Parathyroid adenoma (tissue), 2 donors: Measurements from ENCODE around the gene MAML2.

Experiments
- H2AFZ ChIP-seq: fragments of 300-600 bp; sonication (generic); one replicate; pipeline ENCODE4 v1.7.0; 2017; ENCODE audit warnings: antibody characterized with exemption, mild to moderate bottlenecking
- H3K27ac ChIP-seq: fragments of 300-600 bp; sonication (generic); one replicate; pipeline ENCODE4 v1.7.0; 2017
- H3K27me3 ChIP-seq: fragments of 300-600 bp; sonication (generic); one replicate; pipeline ENCODE4 v1.7.0; 2017; ENCODE audit warnings: low read length; ENCODE audit not compliant: control insufficient read depth, insufficient read depth
- H3K36me3 ChIP-seq: fragments of 300-600 bp; sonication (generic); one replicate; pipeline ENCODE4 v1.7.0; 2017; ENCODE audit warnings: low read length; ENCODE audit not compliant: control insufficient read depth, insufficient read depth
- H3K4me1 ChIP-seq: fragments of 300-600 bp; sonication (generic); one replicate; pipeline ENCODE4 v1.7.0; 2017; ENCODE audit warnings: control low read depth
- H3K4me2 ChIP-seq: fragments of 300-600 bp; sonication (generic); one replicate; pipeline ENCODE4 v1.7.0; 2017; ENCODE audit warnings: low read length
- H3K4me3 ChIP-seq: fragments of 300-600 bp; sonication (generic); one replicate; pipeline ENCODE4 v1.7.0; 2017; ENCODE audit warnings: low read depth, low read length
- H3K79me2 ChIP-seq: fragments of 300-600 bp; sonication (generic); one replicate; pipeline ENCODE4 v1.7.0; 2017; ENCODE audit warnings: control low read depth
- H3K9ac ChIP-seq: fragments of 300-600 bp; sonication (generic); one replicate; pipeline ENCODE4 v1.7.0; 2017; ENCODE audit warnings: mild to moderate bottlenecking
- H3K9me3 ChIP-seq: fragments of 300-600 bp; sonication (generic); one replicate; pipeline ENCODE4 v1.7.0; 2017; ENCODE audit warnings: low read length; ENCODE audit not compliant: control insufficient read depth
- TF ChIP-seq, protein P1 (sequence below): fragments of 300-600 bp; sonication (generic); IDR thresholded peaks from one replicate; pipeline ENCODE4 v1.7.0; 2017; ENCODE audit warnings: antibody characterized with exemption, mild to moderate bottlenecking
- donor health status: primary hyperparathyroidism.

Gene MAML2

DNA sequence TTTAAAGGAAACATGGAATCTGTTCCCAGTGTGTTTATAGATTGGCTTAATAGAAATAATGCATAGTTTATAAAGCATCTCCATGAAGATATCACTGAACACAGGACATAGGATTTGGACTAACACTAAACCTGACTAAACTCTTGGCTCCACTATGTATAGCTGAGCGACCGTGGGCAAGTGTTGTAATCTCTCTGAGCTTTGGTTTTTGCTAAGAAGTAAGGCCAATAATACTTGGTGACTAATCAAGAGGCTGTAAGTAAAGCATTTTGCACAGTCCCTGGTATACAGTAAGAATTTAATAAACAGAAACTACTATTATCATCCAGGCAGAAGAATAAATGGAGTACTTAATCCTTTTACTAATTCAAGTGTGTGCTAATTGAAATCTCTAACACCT lies 293.6 kb downstream of the MAML2 start:
- Histone ChIP-seq H3K79me2 (no peaks in the 10 kb centered on the region), H2AFZ (no peak overlapping the region), H3K27ac (no peak overlapping the region), H3K9ac (no peak overlapping the region), H3K4me3 (no peak overlapping the region), H3K4me1 (no peaks in the 10 kb centered on the region), H3K27me3 (no peaks in the 10 kb centered on the region), H3K9me3 (no peaks in the 10 kb centered on the region), H3K36me3 (no peaks in the 10 kb centered on the region), H3K4me2 (no peak overlapping the region)
- TF ChIP-seq, protein P1, sequence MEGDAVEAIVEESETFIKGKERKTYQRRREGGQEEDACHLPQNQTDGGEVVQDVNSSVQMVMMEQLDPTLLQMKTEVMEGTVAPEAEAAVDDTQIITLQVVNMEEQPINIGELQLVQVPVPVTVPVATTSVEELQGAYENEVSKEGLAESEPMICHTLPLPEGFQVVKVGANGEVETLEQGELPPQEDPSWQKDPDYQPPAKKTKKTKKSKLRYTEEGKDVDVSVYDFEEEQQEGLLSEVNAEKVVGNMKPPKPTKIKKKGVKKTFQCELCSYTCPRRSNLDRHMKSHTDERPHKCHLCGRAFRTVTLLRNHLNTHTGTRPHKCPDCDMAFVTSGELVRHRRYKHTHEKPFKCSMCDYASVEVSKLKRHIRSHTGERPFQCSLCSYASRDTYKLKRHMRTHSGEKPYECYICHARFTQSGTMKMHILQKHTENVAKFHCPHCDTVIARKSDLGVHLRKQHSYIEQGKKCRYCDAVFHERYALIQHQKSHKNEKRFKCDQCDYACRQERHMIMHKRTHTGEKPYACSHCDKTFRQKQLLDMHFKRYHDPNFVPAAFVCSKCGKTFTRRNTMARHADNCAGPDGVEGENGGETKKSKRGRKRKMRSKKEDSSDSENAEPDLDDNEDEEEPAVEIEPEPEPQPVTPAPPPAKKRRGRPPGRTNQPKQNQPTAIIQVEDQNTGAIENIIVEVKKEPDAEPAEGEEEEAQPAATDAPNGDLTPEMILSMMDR: no peak

DNA sequence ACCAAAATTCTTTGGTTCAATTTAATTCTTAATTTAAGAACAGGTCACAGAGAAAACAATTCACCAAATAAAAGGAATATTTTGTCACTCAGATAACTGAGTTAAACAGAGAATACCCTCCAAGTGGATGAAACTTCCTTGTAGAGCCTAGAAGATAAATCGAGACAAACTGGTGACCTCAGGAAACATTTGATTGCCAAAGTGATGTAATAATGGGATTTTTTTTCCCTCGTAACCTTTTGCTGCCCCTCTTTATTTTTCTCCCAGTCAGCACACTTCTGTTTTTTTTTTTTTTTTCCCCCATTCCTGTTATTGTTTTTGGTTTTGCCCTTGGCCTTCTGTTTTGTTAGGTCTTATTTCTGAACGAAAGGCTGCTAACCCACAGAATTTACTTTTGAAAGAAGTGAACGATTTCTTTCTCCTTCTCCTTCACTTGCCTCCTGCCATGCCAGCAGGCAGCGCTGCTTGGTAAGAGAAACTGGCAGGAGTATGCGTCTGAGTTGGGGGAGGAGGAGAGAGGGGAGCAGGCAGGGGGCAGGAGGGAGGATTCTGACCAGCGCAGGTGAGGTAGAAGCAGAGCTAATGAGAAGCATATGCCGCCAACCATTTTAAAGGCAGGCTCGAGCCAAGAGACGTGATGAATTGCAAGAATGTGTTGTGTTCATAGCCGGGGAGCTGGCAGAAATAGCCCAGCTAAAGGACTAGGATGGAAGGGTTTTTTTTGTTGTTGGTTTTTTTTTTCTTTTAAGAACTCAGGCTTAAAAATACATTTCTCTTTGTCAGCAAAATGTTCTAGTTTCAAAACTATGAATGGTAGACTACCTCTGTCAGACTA lies 297.2 kb downstream of the MAML2 start:
- Histone ChIP-seq H3K4me3 (no peak overlapping the region), H3K4me1 (no peaks in the 10 kb centered on the region), H3K27ac (peak overlapping the region; percentile 53), H3K79me2 (no peaks in the 10 kb centered on the region), H3K27me3 (no peaks in the 10 kb centered on the region), H2AFZ (peak overlapping the region; percentile 76), H3K9me3 (no peaks in the 10 kb centered on the region), H3K36me3 (no peaks in the 10 kb centered on the region), H3K9ac (peak overlapping the region; percentile 46), H3K4me2 (no peak overlapping the region)
- TF ChIP-seq, protein P1: peak; percentile 16

DNA sequence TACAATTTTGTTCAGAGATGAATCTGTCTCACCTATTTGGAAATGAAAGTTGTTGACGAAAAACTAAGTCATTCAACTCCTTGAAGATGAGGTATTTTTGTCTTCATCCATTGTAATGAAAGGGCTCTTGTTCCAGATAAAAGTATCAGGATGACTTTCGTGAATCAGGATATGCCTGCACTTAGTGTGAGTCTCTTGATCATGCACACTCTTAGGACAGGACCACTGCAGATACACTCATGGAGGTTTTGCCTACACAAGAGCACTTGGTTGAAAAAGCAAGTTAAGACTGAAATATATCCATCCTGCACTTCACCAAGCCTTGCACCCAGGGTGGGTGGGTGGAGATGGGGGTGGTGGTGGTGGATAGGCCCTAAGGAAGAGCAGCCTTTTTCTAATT lies 298.2 kb downstream of the MAML2 start:
- Histone ChIP-seq H3K27me3 (no peaks in the 10 kb centered on the region), H3K9me3 (no peaks in the 10 kb centered on the region), H3K36me3 (no peaks in the 10 kb centered on the region), H3K9ac (no peak overlapping the region), H3K4me3 (no peak overlapping the region), H3K4me2 (no peak overlapping the region), H3K27ac (no peak overlapping the region), H2AFZ (no peak overlapping the region), H3K79me2 (no peaks in the 10 kb centered on the region), H3K4me1 (no peaks in the 10 kb centered on the region)
- TF ChIP-seq, protein P1: no peak

DNA sequence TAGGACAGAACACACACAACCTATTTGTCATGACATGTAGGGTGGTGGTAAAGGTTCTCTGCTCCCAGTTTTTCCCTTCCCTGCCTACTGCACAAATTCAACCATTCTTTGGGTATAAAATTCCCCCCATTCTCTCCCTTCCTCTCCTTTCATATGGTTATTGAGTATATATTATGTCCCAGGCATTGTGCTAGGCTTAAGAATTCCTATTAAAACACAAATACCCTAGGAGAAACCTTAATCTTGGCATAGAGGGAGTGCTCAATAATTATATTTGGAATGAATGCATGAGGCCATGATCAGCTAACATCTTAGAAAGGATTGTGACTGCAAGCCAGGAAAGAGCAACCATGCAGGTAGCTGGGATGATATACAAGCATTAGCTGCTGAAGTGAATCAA lies 298.7 kb downstream of the MAML2 start:
- H3K79me2 ChIP-seq: no peaks in the 10 kb centered on the region
- H3K27me3 ChIP-seq: no peaks in the 10 kb centered on the region
- no peaks in the 10 kb centered on the region for H3K9me3 ChIP-seq
- TF ChIP-seq, protein P1: no peak
- H2AFZ ChIP-seq: no peak overlapping the region
- no peaks in the 10 kb centered on the region for H3K4me1 ChIP-seq
- H3K4me3 ChIP-seq: no peak overlapping the region
- no peak overlapping the region for H3K27ac ChIP-seq
- no peak overlapping the region for H3K4me2 ChIP-seq
- no peak overlapping the region for H3K9ac ChIP-seq
- no peaks in the 10 kb centered on the region for H3K36me3 ChIP-seq

DNA sequence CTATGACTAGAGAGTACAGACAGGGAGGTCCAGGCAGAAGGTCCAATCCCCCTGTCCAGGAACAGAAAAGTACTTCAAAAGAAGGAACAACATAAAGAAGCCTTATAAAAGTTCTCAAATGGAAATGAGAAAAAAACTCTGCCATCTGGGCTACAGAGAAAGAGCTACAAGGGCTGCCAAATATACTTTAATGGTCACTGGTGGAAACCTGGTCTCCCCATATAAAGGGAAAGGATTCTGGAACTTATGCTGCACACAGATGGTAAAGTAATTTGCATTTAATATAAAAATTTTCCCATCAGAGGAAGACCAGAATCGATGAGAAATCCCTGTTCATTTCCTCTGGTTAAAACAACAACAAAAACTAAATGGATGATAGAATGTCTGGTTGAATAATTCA lies 299.7 kb downstream of the MAML2 start:
- no peak overlapping the region for H3K4me3 ChIP-seq
- no peak overlapping the region for H3K9ac ChIP-seq
- no peaks in the 10 kb centered on the region for H3K4me1 ChIP-seq
- no peak overlapping the region for H3K4me2 ChIP-seq
- H3K79me2 ChIP-seq: no peaks in the 10 kb centered on the region
- H3K36me3 ChIP-seq: no peaks in the 10 kb centered on the region
- H2AFZ ChIP-seq: no peak overlapping the region
- H3K9me3 ChIP-seq: no peaks in the 10 kb centered on the region
- H3K27ac ChIP-seq: no peak overlapping the region
- TF ChIP-seq, protein P1: no peak
- no peaks in the 10 kb centered on the region for H3K27me3 ChIP-seq
